ENCODE data around the gene DEPP1. TPM values are rescaled to one million over a fixed set of nuclear protein-coding genes. Genes with fewer than 3 reads are reported as not detected.

Gene DEPP1
- total RNA-seq, 1 donor from 2014 or later, result 309 TPM

DNA sequence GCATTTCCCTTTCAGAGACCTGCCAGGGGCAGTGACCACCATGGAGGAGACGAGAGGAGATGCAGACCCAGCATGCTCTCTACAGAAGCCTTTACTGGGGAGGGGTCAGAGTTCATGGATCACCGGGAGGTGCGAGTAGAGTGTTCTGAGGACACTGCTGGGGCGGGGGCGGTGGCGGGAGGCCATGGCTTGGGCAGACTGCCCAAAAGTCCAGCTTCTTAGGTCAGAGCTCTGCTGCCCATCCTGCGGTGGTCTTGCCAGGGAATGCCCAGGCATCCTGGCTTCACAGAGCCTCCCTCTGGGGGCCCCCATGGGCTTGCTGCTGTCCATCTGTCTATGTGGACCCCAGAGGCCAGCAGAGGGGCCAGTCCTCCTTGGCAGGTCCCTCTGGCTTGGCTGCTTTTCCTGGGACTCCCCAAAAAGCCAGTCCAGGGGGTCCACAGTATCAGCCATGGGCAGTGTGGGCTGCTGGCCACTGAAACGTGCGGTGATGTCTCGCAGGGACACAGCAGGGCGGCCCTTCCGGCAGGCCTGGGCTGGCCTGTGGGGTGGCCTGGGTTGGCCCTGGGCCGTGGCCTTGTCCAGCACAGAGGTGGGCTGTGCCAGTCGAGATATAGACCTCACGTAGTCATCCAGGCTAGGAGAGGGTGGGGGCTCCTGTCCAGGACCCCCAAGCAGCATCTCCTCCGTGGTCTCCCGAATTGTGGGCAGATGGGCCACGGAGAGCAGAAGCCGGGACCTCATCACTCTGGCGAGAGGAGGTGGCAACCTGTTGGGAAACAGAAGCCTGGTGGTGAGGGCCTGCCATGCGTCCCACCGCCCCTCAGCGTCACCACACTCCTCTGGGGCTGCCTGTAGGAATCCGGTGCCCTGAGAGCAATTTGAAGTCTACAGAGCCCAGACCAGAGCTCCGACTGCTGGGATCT is 1.1 kb downstream of the DEPP1 start:
- TF ChIP-seq, protein P1, sequence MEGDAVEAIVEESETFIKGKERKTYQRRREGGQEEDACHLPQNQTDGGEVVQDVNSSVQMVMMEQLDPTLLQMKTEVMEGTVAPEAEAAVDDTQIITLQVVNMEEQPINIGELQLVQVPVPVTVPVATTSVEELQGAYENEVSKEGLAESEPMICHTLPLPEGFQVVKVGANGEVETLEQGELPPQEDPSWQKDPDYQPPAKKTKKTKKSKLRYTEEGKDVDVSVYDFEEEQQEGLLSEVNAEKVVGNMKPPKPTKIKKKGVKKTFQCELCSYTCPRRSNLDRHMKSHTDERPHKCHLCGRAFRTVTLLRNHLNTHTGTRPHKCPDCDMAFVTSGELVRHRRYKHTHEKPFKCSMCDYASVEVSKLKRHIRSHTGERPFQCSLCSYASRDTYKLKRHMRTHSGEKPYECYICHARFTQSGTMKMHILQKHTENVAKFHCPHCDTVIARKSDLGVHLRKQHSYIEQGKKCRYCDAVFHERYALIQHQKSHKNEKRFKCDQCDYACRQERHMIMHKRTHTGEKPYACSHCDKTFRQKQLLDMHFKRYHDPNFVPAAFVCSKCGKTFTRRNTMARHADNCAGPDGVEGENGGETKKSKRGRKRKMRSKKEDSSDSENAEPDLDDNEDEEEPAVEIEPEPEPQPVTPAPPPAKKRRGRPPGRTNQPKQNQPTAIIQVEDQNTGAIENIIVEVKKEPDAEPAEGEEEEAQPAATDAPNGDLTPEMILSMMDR (IDR thresholded peaks at IDR 0.05), result no peak
- Histone ChIP-seq H3K36me3 (peaks cover 6 to 24% of the 10 kb centered on the region in 2 donors), H3K27me3 (no peaks in the 10 kb centered on the region), H3K9me3 (no peaks in the 10 kb centered on the region), H3K4me1 (peaks cover 28 to 49% of the 10 kb centered on the region in 2 donors), H3K27ac (peak overlapping the region; percentile 89 to 91), H3K4me3 (peak overlapping the region; percentile 71 to 77)
- intact Hi-C loops (cut with DNase I), result loop anchor here (1.0 to 10.0 kb wide), 4 partner anchors 24 to 1303 kb away; no protein-coding TSS in a partner anchor
- no peak for DNase-seq (ENCODE audit: low spot score in 2 of 2)

DNA sequence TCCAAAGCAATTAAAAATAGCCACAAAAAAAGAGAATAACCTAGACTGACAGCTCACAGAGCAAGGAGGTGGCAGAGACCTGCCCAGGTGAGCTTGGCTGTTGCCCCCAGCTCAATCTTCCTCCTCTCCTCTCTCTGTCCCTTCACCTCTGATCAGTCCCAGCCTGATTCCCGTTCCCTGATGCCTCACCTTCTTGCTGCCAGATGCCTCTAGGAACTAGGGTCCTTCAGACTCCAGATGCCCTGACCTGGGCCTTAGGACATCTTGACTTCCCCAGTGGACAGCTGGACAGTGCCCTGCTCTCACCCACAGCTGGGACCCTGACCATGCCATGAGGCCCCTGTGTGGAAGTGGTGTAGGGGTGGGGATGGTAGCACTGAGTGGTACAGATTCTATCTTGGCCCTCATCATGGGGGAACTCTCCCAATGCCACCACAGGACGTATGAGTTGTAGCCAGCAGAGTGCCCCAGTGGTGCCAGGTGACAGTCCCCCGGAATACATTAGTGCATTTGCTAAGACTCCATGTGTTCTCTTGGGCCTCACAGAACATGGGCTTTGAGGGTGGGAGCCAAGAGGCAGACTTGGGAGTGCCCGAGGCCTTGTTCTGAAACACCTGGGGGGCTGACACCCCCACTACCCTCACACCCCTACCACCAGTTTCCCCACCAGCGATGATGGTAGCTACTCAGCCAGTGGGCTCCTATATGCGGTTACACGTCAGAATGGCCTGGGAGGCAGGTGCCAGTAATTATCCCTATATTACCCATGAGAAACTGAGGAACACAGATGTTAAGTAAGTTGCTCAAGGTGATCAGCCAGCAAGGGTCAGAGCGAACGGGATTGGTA is 2.0 kb downstream of the DEPP1 start:
- Histone ChIP-seq H3K4me3 (peak overlapping the region; percentile 71 to 77), H3K9me3 (no peaks in the 10 kb centered on the region), H3K27ac (peak overlapping the region; percentile 89 to 91), H3K27me3 (no peaks in the 10 kb centered on the region), H3K4me1 (peaks cover 25 to 39% of the 10 kb centered on the region in 2 donors), H3K36me3 (peaks cover 9 to 33% of the 10 kb centered on the region in 2 donors)
- no peak for DNase-seq (ENCODE audit: low spot score in 2 of 2)
- intact Hi-C loops (cut with DNase I), result loop anchor here (5.0 to 10.0 kb wide), 3 partner anchors 114 to 1302 kb away; no protein-coding TSS in a partner anchor
- TF ChIP-seq, protein P1 (IDR thresholded peaks at IDR 0.05), result no peak

DNA sequence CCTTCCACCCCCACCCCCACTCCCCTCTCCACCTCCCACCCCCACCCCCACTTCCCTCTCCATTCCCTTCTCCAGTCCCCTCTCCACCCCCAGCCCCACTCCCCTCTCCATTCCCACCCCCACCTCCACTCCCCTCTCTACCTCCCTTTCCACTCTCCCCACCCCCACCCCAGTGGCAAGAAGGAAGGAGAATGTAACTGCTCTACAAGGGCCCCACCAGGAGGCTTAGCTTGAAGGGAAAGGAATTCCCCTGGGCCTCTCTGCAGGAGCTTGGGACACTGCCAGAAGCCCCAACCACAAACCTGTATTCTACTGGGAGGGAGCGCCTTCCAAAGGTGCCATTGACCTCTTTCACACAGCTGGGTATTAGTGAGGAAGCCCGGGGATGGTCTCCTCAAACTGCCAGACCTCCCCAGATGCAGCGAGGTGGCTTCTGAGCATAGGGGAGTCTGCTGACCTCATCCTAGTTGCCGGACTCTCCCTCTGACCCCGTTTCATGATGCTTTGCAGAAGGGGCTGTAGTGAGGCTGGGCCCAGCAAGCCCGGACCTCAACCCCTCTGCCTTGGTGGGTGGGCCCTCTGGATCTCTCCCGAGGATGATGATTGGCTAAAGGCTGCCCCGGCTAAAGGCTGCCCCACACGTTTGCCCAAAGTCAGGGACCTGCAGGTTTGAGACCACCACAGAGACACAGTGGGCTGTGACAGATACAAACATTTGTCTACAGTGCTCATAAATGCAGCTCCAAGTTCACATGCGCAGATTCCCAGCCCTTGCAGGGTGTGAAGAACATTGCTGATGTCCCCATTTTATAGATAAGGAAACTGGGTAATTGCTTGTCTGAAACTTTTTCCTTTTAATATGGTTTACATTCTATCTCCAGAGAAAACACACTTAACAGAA is 2.9 kb downstream of the DEPP1 start:
- Histone ChIP-seq H3K27ac (peak overlapping the region; percentile 89 to 91), H3K36me3 (peaks cover 16 to 42% of the 10 kb centered on the region in 2 donors), H3K4me3 (peak overlapping the region; percentile 71 to 77), H3K4me1 (peaks cover 22 to 32% of the 10 kb centered on the region in 2 donors), H3K27me3 (no peaks in the 10 kb centered on the region), H3K9me3 (no peaks in the 10 kb centered on the region)
- no peak for DNase-seq (ENCODE audit: low spot score in 2 of 2)
- intact Hi-C loops (cut with DNase I), result loop anchor here (1.0 to 10.0 kb wide), 5 partner anchors 16 to 1301 kb away; partner anchors contain the start of gene RASSF4
- TF ChIP-seq, protein P1 (IDR thresholded peaks at IDR 0.05), result no peak

DNA sequence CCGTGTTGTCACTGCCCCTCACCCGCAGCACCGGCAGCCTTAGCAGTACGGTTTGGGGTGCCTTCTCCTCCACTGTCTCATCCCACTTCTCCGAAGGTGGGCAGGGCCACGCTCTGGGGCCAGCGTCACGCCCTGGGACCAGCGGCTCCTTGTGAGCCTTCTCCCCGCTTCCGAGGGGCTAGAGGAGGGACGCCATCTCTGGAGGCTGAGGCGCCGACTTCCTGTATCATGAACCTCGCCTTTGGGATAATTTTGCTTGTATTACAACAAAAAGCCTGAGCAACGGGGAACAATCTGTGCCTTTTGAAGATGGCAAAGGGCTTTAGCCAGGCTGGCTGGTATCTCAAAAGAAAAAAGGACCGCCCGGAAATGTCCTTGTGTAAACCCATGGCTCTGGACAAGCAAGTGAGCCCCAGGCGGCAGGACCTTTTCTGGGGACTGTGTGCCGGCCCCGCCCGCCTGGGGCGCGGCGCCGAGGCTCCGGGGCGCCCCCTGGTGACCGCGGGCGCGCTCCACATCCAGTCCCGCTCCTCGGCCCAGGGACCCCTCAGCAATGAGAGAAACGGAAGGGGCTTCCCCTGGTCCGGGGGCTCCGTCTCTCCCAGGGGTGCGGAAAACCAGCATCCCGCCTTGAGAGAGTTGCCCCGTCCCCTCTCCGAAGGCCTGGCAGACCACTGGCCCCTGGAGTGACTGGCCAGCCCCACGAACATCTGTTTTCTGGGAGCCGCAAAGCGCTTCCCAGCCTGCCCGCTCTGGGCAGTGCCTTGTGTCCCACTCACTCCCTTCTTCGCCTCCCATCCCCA is 3.8 kb downstream of the DEPP1 start:
- TF ChIP-seq, protein P1 (IDR thresholded peaks at IDR 0.05), result peak; percentile 94 to 97 (median 97)
- intact Hi-C loops (cut with DNase I), result loop anchor here (1.0 to 10.0 kb wide), 6 partner anchors 16 to 1300 kb away; partner anchors contain the start of gene RASSF4
- Histone ChIP-seq H3K36me3 (peaks cover 16 to 48% of the 10 kb centered on the region in 2 donors), H3K9me3 (no peaks in the 10 kb centered on the region), H3K4me1 (peaks cover 13 to 24% of the 10 kb centered on the region in 2 donors), H3K4me3 (peak overlapping the region; percentile 47 to 77), H3K27ac (peak overlapping the region; percentile 89 to 91), H3K27me3 (no peaks in the 10 kb centered on the region)
- peak in 1 of 2 donors; percentile 88 for DNase-seq (ENCODE audit: low spot score in 2 of 2)
